ENCODE measurements around the gene CARMIL3.
"Not testable (repeated sequence)": the region's sequence is repeated elsewhere in the genome, so short reads cannot be mapped to it uniquely, and the experiment has no call there.

Gene CARMIL3

DNA sequence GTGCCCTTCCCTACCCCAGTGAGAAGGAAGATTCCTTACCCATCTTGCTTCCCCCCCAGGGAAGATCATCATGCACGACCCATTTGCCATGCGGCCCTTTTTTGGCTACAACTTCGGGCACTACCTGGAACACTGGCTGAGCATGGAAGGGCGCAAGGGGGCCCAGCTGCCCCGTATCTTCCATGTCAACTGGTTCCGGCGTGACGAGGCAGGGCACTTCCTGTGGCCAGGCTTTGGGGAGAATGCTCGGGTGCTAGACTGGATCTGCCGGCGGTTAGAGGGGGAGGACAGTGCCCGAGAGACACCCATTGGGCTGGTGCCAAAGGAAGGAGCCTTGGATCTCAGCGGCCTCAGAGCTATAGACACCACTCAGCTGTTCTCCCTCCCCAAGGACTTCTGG, 51.6 kb downstream of the CARMIL3 start:
- H3K4me3 ChIP-seq (ENCODE audit: low read length): no peak overlapping the region
- H3K27me3 ChIP-seq (replicated peaks; ENCODE audit: insufficient read depth, low read length): no peaks in the 10 kb centered on the region
- H3K79me2 ChIP-seq (ENCODE audit: low read length): no peaks in the 10 kb centered on the region
- no peaks in the 10 kb centered on the region for H3K9me3 ChIP-seq (replicated peaks; ENCODE audit: insufficient read depth, low read length)
- H3K27ac ChIP-seq (ENCODE audit: low read length): no peak overlapping the region
- H4K20me1 ChIP-seq (ENCODE audit: insufficient read depth, low read length): no peaks in the 10 kb centered on the region
- H3F3A ChIP-seq (ENCODE audit: insufficient read depth, low read length): no peaks in the 10 kb centered on the region
- no peak for DNase-seq
- no peak overlapping the region for H3K4me2 ChIP-seq (ENCODE audit: low read depth, low read length)
- H3K36me3 ChIP-seq (replicated peaks; ENCODE audit: insufficient read depth, low read length): no peaks in the 10 kb centered on the region
- H3K4me1 ChIP-seq (ENCODE audit: low read length): no peaks in the 10 kb centered on the region
- H3K9ac ChIP-seq (ENCODE audit: low read length): no peak overlapping the region
- H3K9me2 ChIP-seq (replicated peaks; ENCODE audit: insufficient read depth, low read length): no peaks in the 10 kb centered on the region
- TF ChIP-seq EZH2 (optimal IDR thresholded peaks at IDR 0.05; ENCODE audit: low read depth, low read length) (no peak), EZH2phosphoT487 (IDR thresholded peaks at IDR 0.05; ENCODE audit: low read length) (no peak)
- TF ChIP-seq, protein P1, sequence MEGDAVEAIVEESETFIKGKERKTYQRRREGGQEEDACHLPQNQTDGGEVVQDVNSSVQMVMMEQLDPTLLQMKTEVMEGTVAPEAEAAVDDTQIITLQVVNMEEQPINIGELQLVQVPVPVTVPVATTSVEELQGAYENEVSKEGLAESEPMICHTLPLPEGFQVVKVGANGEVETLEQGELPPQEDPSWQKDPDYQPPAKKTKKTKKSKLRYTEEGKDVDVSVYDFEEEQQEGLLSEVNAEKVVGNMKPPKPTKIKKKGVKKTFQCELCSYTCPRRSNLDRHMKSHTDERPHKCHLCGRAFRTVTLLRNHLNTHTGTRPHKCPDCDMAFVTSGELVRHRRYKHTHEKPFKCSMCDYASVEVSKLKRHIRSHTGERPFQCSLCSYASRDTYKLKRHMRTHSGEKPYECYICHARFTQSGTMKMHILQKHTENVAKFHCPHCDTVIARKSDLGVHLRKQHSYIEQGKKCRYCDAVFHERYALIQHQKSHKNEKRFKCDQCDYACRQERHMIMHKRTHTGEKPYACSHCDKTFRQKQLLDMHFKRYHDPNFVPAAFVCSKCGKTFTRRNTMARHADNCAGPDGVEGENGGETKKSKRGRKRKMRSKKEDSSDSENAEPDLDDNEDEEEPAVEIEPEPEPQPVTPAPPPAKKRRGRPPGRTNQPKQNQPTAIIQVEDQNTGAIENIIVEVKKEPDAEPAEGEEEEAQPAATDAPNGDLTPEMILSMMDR (IDR thresholded peaks at IDR 0.05; ENCODE audit: low read length): no peak
- H2AFZ ChIP-seq (ENCODE audit: low read length): no peak overlapping the region

DNA sequence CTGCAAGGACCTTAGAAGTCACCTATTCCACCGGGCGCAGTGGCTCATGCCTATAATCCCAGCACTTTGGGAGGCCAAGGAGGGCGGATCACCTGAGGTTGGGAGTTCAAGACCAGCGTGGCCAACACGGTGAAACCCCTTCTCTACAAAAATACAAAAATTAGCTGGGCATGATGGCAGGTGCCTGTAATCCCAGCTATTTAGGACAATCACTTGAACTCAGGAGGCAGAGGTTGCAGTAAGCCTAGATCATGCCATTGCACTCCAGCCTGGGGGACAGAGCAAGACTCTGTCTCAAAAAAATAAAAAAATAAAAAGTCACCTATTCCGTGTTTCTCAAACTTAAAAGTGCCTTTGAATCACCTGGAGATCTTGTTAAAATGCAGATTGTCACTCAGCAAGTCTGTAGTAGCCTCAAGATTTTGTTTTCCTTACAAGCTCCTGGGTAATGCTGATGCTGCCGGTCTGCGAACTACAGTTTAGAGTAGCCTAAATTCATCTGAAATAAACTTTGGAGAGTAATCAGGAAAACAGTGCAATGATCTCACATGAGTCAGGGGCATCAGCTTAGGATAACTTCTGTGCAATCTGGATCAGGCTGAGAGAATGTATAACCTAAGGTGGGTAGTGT, 53.9 kb downstream of the CARMIL3 start:
- DNase-seq; H3K9me3 ChIP-seq (replicated peaks; ENCODE audit: insufficient read depth, low read length); H3K27ac ChIP-seq (ENCODE audit: low read length); H3K4me2 ChIP-seq (ENCODE audit: low read depth, low read length); H3K27me3 ChIP-seq (replicated peaks; ENCODE audit: insufficient read depth, low read length); H3K9me2 ChIP-seq (replicated peaks; ENCODE audit: insufficient read depth, low read length); H3K4me3 ChIP-seq (ENCODE audit: low read length); H3K9ac ChIP-seq (ENCODE audit: low read length); H4K20me1 ChIP-seq (ENCODE audit: insufficient read depth, low read length); H2AFZ ChIP-seq (ENCODE audit: low read length); H3K36me3 ChIP-seq (replicated peaks; ENCODE audit: insufficient read depth, low read length); H3K79me2 ChIP-seq (ENCODE audit: low read length): not testable (repeated sequence)
- Histone ChIP-seq H3F3A (ENCODE audit: insufficient read depth, low read length) (peaks cover 11% of the 10 kb centered on the region), H3K4me1 (ENCODE audit: low read length) (peaks cover 15% of the 10 kb centered on the region)

DNA sequence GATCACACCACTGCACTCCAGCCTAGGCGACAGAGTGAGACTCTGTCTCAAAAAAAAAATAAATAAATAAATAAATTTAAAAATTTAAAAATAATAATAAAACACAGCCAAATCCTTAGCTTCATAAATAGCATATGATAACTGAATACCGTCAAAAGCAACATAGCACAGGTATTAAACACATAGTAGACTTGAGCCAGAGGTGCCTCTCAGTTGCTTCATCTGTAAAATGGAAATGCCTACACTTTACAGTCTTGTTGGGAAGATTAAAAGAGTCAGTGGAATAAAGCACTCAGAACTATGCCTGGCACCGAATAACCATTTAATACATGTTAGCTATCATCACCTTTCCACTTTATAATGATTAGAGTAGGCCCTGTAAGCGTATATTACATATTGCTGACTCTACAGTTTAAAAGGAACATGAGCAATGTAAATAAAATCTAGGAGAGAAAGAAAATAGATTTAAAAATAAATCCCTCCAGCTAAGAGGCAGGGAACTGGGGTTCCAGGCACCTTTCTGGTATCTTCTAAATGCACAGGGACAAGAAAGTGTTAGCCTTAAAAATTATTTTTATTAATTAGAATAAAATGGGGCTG, 55.0 kb downstream of the CARMIL3 start:
- H3K9ac ChIP-seq (ENCODE audit: low read length): no peak overlapping the region
- H4K20me1 ChIP-seq (ENCODE audit: insufficient read depth, low read length): no peaks in the 10 kb centered on the region
- H3K4me3 ChIP-seq (ENCODE audit: low read length): no peak overlapping the region

More for the DNA sequence above, 55.0 kb downstream of the CARMIL3 start:
- Histone ChIP-seq H3K9me2 (replicated peaks; ENCODE audit: insufficient read depth, low read length) (no peaks in the 10 kb centered on the region), H3K79me2 (ENCODE audit: low read length) (no peaks in the 10 kb centered on the region), H3K4me2 (ENCODE audit: low read depth, low read length) (no peak overlapping the region), H3K9me3 (replicated peaks; ENCODE audit: insufficient read depth, low read length) (no peaks in the 10 kb centered on the region), H2AFZ (ENCODE audit: low read length) (no peak overlapping the region), H3K36me3 (replicated peaks; ENCODE audit: insufficient read depth, low read length) (no peaks in the 10 kb centered on the region), H3F3A (ENCODE audit: insufficient read depth, low read length) (peaks cover 12% of the 10 kb centered on the region), H3K4me1 (ENCODE audit: low read length) (peaks cover 18% of the 10 kb centered on the region), H3K27me3 (replicated peaks; ENCODE audit: insufficient read depth, low read length) (no peaks in the 10 kb centered on the region), H3K27ac (ENCODE audit: low read length) (no peak overlapping the region)
- TF ChIP-seq, protein P1 (IDR thresholded peaks at IDR 0.05; ENCODE audit: low read length): no peak
- TF ChIP-seq EZH2 (optimal IDR thresholded peaks at IDR 0.05; ENCODE audit: low read depth, low read length): no peak
- TF ChIP-seq EZH2phosphoT487 (IDR thresholded peaks at IDR 0.05; ENCODE audit: low read length): no peak
- DNase-seq: no peak
